GM18499 (cell line): ENCODE measurements around the gene F10.

Source experiments
- ATAC-seq: cut with Tn5 transposase; IDR thresholded peaks from one replicate; pipeline ENCODE4 v1.9.1; 2021; ENCODE audit warnings: moderate number of reproducible peaks; ENCODE audit not compliant: insufficient read depth, unreplicated experiment

F10 gene

DNA sequence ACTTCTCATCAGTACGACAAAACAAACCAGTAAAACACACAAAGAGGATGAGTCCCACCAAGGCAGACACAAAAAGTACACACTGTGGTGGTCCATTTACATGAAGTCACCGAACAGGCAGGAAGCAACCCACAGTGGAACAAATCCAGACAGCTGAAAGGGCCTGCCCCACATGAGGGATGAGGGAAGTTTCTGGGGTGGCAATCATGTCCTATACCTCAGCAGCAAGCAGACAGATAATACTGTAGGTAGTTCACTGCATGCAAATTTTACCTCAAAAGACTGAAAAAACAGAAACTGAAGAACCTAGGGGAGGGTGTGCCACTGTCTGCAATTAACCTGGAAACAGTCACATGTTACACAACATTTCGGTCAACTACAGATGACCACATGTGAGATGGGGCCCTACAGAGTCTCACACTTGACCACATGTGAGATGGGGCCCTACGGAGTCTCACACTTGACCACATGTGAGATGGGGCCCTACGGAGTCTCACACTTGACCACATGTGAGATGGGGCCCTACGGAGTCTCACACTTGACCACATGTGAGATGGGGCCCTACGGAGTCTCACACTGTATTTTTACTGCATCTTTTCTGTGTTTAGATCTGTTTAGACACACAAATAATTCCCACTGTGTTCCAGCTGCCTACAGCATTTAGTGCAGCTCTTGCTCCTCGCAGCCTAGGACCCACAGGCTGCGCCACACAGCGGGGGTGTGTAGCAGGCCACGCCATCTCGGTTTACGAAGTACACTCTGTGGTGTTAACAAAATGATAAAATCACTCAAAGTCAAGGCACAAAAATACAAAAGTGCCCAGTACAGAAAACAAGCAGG lies 63.7 kb downstream of the F10 start:
- peak; percentile 76 for ATAC-seq

DNA sequence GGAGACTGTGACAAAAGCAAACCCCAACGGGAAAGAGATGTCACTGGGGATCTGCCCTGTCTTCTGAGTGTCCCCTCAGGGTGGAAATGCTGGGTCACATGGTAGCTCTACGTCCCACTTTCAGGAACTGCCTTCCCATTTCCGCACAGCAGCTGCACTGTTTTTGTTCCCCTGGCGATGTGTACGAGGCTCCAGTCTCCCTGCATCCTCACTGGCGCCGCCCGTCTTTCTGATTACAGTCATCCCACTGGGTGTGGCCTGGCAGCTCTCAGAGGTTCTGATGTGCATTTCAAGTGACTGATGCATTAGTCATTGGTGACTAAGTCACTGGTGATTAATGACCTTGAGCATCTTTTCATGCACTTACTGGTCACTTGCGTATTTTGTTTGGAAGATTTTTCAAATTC lies 64.7 kb downstream of the F10 start:
- no peak for ATAC-seq

DNA sequence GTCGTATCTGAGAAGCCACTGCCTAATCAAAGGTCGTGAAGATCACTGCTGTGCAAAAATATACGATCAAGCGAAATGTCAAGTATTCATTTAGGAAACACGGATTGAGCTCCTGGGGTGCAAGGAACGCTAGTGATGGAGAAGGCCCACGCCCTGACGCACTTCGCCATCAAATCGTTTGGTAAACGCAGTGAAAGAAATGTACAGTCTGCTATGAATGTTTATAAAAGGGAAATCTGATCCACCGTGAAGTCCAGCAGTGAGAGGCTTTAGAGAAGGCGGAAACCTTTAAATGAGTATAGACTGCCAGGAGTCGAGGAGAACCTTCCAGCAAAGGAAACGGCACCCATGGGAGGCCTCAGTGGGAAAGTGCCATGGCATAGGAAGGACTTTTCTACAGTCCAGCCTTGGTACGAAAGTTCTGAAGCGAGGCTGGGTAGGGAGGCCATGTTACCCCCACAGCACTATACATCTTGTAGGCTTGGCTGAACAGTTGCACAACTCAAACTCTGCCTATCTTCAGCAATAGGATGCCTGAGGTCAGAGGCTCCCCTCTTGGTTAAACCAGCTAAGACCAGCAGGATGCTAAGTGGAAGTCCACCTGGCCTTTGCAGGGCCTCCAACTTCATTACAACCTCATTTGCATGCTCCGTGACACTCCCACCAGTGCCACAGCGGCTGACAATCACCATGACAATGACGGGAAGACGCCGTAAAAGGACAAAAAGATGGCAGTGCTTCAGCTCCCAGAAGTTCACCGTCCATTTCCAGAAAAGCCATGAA lies 65.5 kb downstream of the F10 start:
- no peak for ATAC-seq

GRCh38 chr13:113190181-113190580 lies 67.6 kb downstream of the F10 start:
- ATAC-seq = no peak

GRCh38 chr13:113192279-113192678 lies 69.7 kb downstream of the F10 start:
- no peak for ATAC-seq

GRCh38 chr13:113192902-113193301 lies 70.3 kb downstream of the F10 start:
- no peak for ATAC-seq

DNA sequence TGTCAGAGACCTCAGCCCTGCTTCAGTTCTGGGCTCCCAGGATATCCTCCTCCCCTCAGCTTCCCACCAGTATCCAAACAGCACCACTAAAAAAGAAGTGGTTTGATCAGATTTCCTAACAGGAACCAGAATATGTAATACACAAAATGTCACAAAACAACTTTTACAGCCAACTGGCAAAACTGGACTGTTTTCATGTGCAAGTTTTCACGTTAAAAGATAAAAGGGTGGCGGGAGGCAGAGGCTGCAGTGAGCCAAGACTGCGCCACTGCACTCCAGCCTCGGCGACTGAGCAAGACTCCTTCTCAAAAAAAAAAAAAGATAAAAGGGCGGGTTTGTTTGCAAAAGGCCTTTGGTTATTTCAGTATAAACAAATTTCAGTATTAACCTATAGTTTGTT lies 72.8 kb downstream of the F10 start:
- no peak for ATAC-seq

DNA sequence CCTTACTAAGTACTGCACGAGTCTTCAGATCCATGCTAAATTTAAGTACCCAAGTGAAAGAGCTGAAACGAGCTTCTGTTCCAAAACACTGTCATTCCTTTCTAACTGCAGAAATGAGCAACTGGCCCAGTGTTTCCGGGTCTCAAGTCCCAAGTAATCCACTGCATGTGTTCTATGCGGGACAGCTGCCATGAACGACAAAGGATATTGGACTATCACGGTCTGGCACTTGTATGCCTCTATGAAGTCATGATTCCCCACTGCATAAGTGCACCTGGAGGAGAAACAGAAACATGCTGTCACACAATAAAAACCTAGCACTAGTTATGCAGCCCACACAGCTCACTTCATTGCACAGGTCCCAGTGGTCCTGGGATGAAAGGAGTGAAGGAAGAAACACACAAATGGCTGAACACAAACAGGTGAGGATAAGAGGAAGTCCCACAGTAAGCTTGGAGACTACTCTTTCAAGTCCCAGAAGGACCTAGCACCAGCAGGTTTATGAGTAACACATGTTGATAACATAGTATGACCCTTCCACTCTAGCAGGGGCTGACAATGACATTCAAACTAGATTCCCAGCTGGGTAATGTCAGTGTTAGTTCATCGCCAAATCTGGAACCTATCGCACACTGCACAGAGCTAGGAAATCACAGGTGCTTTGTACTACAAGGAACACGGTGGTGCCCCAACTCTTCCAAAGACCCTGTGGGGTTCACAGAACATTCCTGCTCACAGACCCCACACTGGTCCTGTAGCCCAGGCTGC lies 74.6 kb downstream of the F10 start:
- ATAC-seq = no peak
